ENCODE data around the gene TXNDC11.
"Not testable (repeated sequence)": the region's sequence is repeated elsewhere in the genome, so short reads cannot be mapped to it uniquely, and the experiment has no call there.

Gene TXNDC11, protein sequence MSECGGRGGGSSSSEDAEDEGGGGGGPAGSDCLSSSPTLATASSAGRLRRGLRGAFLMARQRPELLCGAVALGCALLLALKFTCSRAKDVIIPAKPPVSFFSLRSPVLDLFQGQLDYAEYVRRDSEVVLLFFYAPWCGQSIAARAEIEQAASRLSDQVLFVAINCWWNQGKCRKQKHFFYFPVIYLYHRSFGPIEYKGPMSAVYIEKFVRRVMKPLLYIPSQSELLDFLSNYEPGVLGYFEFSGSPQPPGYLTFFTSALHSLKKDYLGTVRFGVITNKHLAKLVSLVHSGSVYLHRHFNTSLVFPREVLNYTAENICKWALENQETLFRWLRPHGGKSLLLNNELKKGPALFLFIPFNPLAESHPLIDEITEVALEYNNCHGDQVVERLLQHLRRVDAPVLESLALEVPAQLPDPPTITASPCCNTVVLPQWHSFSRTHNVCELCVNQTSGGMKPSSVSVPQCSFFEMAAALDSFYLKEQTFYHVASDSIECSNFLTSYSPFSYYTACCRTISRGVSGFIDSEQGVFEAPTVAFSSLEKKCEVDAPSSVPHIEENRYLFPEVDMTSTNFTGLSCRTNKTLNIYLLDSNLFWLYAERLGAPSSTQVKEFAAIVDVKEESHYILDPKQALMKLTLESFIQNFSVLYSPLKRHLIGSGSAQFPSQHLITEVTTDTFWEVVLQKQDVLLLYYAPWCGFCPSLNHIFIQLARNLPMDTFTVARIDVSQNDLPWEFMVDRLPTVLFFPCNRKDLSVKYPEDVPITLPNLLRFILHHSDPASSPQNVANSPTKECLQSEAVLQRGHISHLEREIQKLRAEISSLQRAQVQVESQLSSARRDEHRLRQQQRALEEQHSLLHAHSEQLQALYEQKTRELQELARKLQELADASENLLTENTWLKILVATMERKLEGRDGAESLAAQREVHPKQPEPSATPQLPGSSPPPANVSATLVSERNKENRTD

DNA sequence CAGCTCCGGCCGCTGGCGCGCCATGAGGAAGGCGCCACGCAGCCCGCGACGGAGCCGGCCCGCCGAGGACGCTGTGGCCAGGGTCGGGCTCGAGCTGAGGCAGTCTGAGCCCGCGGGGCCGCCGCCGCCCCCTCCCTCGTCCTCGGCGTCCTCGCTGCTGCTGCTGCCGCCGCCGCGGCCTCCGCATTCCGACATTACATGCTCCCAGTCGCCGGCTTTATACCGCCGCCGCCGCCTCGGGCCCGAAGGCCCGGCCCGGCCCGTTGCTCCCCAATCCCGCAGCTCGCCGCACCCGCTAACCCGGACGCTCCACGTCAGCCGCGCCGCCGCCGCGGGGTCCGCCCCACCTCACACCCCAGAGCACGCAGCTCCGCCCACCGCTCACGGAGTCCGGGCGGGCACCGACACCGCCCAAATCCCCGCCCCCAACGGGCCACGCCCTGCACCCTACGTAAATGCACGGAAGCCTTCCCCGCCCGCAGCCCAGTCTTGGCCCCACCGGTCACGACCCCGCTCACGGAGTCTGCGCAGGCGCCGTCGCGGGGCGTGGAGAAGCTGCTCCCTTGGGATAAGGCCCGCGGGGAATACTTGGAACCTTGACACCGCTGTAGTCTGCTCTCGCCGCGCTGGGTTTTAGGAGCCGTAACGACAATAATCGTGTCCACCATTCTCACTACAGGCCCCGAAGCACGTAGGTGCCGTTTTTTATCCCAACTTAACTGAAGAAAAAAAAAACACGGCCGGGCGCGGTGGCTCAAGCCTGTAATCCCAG, at the start of gene TXNDC11:
TXNDC11 (minus strand) TSS at position 322 of the 772 bp plus-strand sequence; CDS start at position 195, 127 bp downstream.
- peak; percentile 100 for DNase-seq

DNA sequence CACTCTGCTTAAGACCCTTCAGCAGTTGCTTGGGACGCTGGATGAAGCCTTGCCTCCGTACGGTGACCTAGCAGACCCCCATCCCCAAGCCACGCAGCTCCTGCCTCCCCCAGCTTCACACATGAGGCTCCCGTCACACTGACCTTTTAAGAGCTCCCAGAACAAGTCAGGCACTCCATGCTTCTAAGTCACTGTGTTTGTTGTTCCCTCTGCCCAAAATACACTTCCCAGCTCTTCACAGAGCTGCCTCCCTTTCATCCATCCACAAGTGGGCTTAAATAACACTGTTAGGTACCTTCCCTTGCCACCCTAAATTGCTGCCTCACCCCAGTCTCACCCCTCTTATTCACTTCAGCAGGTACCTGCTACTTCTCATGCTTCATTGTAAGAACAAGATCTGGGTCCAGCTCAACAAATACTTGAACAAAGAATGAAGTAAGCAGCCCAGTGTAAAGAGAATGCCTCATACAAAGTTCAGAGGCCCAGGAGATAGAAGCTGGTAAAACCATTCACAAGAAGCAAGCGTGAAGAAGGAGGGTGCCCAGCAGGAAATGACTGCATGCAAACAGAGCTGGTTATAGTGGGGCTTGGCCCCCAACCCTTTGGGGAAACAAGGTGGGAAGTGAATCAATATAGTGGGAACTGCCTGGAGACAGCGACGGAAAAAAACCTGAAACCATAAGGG, 48.6 kb upstream of the TXNDC11 start:
- no peak for DNase-seq

DNA sequence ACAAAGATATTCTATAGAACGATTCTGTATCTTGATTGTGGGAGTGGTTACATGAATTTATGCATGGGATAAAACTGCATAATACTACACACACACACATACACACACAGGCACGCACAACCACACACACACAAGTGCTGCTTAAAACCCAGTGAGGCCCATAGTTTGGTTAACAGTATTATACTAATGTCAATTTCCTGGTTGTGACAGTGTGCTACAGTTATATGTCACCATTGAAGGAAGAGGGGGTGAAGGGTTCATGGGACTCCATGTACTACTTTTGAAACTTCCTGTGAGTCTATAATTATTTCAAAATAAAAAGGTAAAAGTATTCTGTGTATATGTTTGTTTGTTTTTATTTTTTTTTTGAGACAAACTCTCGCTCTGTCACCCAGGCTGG, 46.3 kb upstream of the TXNDC11 start:
- DNase-seq: no peak

DNA sequence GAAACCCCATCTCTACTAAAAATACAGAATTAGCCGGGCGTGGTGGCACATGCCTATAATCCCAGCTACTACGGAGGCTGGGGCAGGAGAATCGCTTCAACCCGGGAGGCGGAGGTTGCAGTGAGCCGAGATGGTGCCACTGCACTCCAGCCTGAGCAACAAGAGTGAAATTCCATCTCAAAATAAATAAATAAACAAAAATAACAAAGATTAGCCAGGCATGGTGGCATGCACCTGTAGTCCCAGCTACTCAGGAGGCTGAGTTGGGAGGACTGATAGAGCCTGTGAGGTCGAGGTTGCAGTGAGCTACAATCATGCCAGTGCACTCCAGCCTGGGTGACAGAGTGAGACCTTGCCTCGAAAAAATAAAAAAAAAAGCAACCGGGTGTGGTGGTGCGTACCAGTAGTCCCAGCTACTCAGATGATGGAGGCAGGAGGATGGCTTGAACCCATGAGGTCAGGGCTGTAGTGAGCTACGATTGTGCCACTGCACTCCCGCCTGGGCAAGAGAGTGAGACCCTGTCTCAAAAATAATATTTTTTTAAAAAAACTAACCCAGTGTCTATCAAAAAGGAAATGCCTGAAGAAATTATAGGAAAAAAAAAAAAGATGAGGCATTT, 42.4 kb upstream of the TXNDC11 start:
- DNase-seq: not testable (repeated sequence)

DNA sequence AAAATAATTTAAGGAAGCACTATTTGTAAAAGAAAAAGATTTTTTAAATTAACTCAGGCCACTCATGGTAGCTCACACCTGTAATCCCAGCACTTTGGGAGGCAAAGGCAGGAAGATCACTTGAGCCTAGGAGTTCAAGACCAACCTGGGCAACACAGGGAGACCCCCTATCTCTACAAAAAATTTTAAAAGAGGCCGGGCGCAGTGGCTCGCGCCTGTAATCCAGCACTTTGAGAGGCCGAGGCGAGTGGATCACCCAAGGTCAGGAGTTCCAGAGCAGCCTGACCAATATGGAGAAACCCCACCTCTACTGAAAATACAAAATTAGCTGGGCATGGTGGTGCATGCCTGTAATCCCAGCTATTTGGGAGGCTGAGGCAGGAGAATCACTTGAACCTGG, 41.7 kb upstream of the TXNDC11 start:
- not testable (repeated sequence) for DNase-seq

DNA sequence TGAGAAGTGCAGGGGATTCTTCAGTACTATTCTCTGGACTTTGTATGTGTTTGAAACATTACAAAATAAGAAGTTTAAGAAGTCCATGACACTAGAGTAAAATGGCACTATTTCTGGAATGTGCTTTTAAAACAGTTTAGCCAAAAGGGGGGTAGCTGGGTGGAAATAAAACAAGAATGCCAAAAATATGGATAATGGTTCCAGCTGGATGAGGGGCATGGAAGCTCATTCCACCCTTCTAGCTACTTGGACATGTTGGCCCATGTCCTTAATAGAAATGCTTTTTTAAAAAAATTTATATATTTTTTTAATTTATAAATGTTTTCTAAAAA, 41.3 kb upstream of the TXNDC11 start:
- no peak for DNase-seq

DNA sequence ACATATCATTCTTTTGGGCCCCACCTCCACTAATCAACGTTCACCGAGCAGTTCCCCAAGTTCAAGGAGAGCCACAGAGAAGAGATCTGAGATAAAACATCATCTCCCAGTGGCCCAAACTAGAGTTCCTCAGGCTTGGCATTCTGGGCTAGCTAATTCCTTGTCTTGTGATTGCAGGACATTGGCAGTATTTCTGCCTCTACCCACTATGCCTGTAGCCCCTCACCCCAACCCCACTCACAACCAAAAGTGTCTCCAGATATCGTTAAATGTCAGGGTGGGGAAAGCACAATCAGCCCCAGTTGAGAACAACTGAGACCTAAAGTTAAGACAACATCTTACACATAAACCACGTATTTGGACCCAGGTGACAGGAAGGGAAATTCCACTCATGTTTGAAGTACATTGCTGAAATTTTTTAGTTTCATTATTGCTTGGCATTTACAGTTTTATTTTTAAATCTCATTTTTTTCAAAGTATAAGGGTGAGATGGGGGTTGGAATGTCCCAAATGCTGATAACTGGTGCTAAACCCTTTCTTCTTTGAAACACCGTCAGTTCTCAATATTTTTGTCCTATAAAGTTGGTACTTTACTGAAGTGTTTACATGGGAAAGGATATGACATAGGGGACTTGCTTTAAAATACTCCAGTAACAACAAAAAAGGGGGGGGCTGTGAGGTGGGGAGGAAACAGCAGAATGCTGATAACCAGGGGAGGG, 40.8 kb upstream of the TXNDC11 start:
- DNase-seq: peak; percentile 48

DNA sequence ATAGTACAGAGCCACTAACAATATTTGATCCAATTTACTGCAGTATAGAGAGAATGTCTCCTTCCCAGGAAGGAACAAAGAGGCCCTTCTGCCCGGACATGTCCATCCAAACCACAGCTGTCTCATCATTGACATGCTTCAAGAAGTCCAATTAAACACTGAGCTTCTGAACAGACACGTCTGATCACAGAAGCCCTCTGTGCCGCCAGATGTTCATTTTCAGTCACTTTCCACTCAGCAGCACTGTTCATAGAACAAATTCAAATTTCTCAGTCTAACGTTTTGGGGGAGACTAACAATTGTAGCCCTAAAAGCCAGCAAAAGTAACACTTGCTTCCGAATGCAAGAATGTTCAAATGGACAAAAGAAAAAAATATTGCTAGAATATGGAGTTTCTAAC, 39.1 kb upstream of the TXNDC11 start:
- DNase-seq: no peak

DNA sequence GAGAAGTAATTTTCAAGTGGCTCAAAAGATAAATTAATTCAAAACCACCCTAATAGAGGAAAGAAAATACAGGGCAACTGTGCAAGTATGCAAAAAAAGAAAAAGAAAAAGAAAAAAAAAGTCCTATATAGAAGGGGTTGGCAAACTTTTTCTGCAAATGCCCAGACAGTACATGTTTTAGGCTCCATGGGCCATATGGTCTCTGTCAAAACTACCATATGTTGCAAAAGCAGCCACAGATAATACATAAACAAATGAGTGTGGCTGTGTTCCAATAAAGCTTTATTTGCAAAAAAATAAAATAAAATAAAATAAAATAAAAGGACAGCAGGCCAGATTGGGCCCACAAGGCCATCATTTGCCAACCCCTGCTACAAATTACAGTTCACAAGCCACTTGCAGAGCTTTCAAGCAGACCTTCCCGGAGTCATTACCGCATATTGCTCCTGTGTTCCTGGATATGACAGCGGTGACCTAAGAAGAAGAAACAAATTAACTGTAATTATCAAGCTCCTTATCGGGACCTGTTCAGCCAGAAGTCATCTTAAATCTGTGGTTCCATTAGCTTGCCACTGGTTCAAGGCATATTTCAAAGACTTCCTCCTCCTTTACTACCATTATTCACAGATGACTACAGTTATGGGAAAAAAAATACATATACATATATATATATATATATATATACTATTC, 38.5 kb upstream of the TXNDC11 start:
- DNase-seq: no peak

DNA sequence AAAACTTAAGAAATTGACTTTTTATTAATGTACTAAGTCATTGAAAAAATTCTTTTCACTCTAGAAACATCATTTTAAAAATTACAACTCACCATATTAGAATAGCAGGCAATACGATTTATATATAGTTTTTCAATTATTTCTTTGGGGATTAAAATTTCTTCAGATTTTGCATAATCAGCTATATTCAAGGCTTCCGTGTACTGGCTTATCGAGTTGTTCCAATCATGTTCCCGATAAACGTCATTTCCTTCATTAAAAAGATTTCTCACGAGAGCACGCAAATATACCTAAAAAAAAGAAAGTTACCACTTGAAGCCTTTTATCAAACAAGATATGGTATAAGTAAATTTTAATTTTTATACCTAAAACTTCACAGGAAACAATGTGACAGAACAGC, 36.4 kb upstream of the TXNDC11 start:
- DNase-seq: no peak

DNA sequence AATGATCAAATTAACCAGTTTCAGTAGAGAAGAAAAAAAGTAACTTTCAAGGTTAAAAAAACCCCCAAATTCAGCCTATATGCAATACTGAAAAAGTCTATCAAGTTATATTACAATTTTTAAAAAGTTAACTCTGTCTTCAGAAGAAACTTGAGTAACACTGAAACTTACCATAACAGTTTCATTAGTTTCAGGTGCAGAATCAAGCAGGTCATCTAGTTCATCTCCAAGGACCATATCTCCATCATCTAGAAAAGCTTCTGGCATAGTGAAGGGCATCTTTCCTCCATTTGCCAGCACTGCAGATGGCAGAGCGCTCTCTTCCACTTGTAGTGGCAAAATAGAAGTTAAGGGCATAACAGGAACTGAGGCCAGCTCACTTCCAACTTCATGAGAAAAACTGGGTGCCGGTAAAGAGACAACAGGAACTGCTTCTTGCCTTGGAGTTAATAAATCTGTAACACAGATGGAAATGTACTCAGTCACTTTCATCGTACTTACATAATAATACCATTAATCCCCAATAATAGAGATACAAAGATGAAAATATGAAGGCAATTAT, 31.5 kb upstream of the TXNDC11 start:
- DNase-seq: no peak

DNA sequence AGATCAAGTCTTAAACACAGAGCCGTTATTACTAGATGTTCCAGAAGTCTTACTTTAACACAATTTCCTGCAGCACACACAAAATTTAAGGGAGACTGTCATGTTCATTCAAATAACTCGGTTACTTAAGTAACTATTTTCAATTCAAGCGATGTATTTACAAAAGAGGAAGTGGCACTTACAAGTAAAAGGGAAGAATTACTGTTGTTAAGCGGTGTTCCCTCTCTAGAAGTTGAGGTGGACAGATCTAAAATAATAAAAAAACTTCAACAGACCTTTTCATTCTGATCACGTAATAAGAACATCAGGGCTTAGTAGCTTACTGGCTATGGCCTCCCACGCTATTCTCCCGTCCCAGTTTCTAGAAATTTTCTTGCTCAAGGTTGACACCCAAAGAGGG, 26.2 kb upstream of the TXNDC11 start:
- DNase-seq: no peak

DNA sequence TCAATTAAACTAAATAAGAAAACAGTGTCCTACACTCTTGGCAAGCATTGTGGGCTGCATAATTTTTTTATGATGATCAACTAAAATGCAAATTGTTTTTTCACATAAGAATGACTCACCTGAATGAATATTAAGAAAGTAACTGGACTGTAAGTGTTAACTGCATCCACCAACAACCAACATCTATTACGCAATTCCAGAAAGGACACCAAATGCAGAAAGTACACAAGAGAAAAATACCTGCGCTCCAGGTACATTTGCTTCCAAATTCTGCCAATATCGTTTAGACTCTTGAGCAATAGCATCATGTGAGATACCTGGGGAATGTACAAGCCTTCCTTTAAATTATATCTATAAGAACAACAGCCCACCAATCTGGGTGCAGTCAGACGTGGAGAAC, 19.8 kb upstream of the TXNDC11 start:
- no peak for DNase-seq

DNA sequence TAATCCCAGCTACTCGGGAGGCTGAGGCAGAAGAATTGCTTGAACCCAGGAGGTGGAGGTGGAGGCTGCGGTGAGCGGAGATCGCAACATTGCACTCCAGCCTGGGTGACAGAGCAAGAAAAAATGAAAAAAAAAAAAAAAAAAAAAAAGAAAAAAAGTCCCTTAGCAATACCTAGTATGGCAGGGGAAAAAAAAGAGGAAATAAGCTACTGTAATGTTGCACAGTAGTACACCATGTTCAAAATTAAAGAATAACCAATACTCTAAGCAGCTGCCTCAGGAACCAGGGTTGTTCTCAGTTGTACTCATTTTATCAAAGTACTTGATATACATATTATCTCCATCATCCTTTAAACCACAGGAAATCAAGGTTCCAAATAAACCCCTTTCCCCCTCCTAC, 17.3 kb upstream of the TXNDC11 start:
- no peak for DNase-seq

DNA sequence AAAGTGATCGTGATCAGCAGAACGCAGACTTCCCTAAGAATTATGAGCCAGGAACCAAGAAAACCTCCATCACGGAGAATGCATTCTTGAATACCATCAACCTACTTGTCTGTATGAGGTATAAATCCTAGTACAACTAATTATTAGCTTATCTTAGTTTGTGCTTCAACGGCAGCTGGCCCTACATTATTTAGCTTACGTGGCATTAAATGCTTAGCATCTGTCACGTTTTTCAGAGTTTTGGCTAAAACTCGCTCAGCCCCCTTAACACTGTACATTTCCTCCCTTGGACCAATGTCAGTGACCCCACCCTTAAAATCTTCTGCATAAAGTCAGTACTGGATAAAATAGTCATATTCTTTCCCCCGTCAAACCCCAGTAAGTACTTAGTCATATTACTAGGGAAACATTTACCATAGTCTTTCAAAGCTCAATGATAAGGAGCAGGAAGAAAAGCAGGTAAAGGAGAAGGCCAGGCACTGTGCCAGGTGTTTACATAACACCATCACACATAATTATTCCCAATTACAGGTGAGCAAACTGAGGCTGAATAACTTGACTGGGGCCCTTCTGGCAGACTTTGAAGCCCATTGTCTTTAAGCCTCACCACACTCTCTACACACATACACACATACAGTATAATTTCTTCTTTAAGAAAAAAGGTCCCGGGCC, 16.6 kb upstream of the TXNDC11 start:
- DNase-seq: no peak

DNA sequence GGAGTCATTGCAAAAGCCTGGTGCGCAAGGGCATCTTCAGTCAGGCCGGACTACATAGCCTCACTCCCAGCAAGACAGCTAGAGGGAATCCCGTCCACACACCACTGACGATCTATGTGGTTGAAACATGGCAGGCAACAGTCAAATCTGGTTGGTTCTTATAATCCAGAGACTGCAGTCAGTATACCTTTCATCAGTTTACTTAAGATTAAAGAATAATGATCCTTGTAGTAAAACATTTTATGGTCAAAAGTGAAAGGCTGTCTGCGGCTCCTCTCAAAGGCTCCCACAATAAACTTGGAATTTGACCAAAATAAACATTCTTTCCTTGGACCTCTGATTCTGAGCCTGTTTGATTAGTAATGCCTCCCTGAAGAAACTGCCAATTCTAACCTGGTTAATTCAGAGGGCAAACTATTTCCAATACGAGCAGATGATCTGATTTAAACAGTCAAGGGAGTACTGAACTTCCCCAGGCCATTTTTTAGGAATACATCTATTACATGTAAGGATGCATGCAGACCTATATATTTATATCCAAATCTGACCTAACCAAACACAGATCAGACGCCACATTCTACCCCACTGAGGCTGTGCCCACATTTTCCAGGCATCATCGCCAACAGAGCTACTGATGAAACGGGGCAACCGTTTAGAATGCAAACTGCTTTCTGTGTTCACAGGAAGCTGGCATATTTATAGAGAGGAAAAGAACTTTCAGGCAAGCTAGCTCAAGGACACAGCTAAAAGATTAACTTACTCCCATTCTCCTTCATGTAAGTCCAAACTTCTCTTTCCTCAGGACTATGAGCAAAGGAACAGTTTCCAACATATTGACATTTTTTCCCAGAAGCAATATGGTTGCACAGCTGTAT, 15.3 kb upstream of the TXNDC11 start:
- DNase-seq: no peak

DNA sequence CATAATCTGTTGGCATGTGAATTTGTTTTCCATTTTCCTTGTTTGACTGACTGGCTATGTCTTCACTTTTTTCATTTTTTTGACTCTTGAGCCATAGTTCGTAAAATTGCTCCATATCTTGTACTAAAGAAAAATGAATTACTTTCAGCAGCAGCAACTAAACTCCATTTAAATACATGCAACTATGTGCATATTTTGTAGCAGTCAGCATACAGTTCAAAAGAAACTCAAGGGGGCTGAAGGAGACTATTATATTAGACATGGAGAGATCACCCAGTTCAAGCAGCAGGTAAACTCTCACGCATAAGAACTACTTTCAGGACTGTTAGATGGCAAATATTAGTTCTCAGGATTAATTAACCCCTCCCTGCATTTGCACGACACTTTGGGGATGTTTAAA, 13.6 kb upstream of the TXNDC11 start:
- no peak for DNase-seq

DNA sequence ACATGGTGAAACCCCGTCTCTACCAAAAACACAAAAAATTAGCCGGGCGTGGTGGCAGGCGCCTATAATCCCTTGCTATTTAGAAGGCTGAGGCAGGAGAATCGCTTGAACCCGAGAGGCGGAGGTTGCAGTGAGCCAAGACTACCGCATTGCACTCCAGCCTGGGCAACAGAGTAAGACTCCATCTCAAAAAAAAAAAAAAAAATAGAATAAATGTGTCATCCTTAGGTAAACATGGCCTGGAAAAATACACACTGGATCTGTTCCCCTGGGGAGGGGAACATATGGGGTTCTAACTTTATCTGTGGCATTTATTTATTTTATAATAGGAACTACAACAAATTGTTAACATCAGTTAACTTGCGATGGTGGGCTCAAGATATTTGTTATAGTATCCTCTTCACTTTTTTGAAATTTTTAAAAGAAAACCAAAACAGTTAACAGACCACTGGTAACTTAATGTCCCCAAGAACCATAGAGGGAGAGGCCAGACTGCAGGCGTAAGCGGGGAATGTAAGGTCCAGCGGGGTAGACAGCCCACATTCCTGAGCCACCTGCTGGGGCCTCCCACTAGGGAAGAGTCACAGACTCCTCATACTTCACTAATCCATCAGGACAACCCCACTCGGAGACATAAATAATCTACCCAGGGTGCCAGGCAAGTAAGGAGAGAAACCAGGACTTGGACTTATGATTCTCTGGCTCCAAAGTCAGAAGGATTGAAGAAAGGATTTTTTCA, 12.5 kb upstream of the TXNDC11 start:
- DNase-seq: no peak
